CD14-positive monocyte (primary cell): ENCODE results near the gene LECT2. TPM values are rescaled to one million over a fixed set of nuclear protein-coding genes. Genes with fewer than 3 reads are reported as not detected.

ENCODE experiments used
- DNase-seq, 3 donors: peaks; one replicate each; pipeline ENCODE4 v3.0.0-alpha.2; 2011 to 2022
- H2AFZ ChIP-seq: 2 replicates; pipeline ENCODE4 v1.6.0; 2012; ENCODE audit warnings: mild to moderate bottlenecking, low read depth, low read length, inconsistent platforms; ENCODE audit not compliant: insufficient read depth, poor library complexity, severe bottlenecking
- H3K27ac ChIP-seq, 2 donors: 1 replicate in 1 of 2; 2 replicates in 1 of 2; pipeline ENCODE4 v1.5.1; 2012 to 2013; ENCODE audit warnings: low read length in 2 of 2, control low read depth in 1 of 2, inconsistent platforms in 1 of 2, low read depth in 1 of 2, mild to moderate bottlenecking in 1 of 2
- H3K27me3 ChIP-seq, 2 donors: one replicate each; pipeline versions ENCODE4 v1.6.0 to v1.6.1; 2011 to 2013; ENCODE audit warnings: low read length in 2 of 2; ENCODE audit not compliant: control insufficient read depth in 2 of 2, insufficient read depth in 2 of 2
- H3K36me3 ChIP-seq, 2 donors: replicated peaks in 1 of 2; 1 replicate in 1 of 2; 2 replicates in 1 of 2; pipeline versions ENCODE4 v1.5.1 to v1.6.1; 2012 to 2013; ENCODE audit warnings: low read length in 2 of 2, control low read depth in 1 of 2, inconsistent platforms in 1 of 2, mild to moderate bottlenecking in 1 of 2; ENCODE audit not compliant: insufficient read depth in 2 of 2, control insufficient read depth in 1 of 2
- H3K4me1 ChIP-seq, 2 donors: 1 replicate in 1 of 2; 2 replicates in 1 of 2; pipeline versions ENCODE4 v1.5.1 to v1.6.1; 2012 to 2013; ENCODE audit warnings: low read length in 2 of 2, control low read depth in 1 of 2, inconsistent platforms in 1 of 2, mild to moderate bottlenecking in 1 of 2, moderate library complexity in 1 of 2; ENCODE audit not compliant: insufficient read depth in 2 of 2, control insufficient read depth in 1 of 2
- H3K4me2 ChIP-seq: replicated peaks from 2 replicates; pipeline ENCODE3; 2012; ENCODE audit warnings: low read length, moderate library complexity, mild to moderate bottlenecking; ENCODE audit not compliant: poor library complexity, severe bottlenecking; ENCODE audit errors: extremely low read depth
- H3K4me3 ChIP-seq, 3 experiments: fragments of 200-600 bp in 1 of 3; sonication (generic) in 1 of 3; replicated peaks in 1 of 3; 1 replicate in 2 of 3; 2 replicates in 1 of 3; pipeline ENCODE4 v1.5.1; 2011 to 2013; ENCODE audit warnings: low read length in 3 of 3, mild to moderate bottlenecking in 3 of 3, control low read depth in 2 of 3, low read depth in 2 of 3, inconsistent platforms in 1 of 3, moderate library complexity in 1 of 3
- H3K79me2 ChIP-seq: 2 replicates; pipeline ENCODE4 v1.6.0; 2012; ENCODE audit warnings: mild to moderate bottlenecking, control low read depth, inconsistent platforms, low read length, moderate library complexity; ENCODE audit not compliant: insufficient read depth
- H3K9ac ChIP-seq: 2 replicates; pipeline ENCODE4 v1.6.0; 2017; ENCODE audit warnings: low read length, mild to moderate bottlenecking; ENCODE audit not compliant: insufficient read depth, poor library complexity, severe bottlenecking
- H3K9me3 ChIP-seq, 2 donors: replicated peaks in 1 of 2; 1 replicate in 1 of 2; 2 replicates in 1 of 2; pipeline versions ENCODE4 v1.5.1 to v1.6.1; 2012 to 2013; ENCODE audit warnings: low read length in 2 of 2, control low read depth in 1 of 2; ENCODE audit not compliant: control insufficient read depth in 1 of 2, insufficient read depth in 1 of 2
- H4K20me1 ChIP-seq: 2 replicates; pipeline ENCODE4 v1.6.0; 2012; ENCODE audit warnings: mild to moderate bottlenecking, low read length, control low read depth, moderate library complexity; ENCODE audit not compliant: insufficient read depth
- H3K27ac Mint-ChIP-seq, 7 donors: one replicate each; pipeline ENCODE4 v1.8.0; 2020; ENCODE audit warnings: mild to moderate bottlenecking in 7 of 7, mixed read lengths in 7 of 7, moderate library complexity in 6 of 7, inconsistent platforms in 2 of 7
- H3K27me3 Mint-ChIP-seq, 3 donors: one replicate each; pipeline ENCODE4 v1.8.0; 2021 to 2022; ENCODE audit warnings: low read depth in 3 of 3, mild to moderate bottlenecking in 3 of 3, mixed read lengths in 3 of 3, moderate library complexity in 3 of 3, inconsistent platforms in 1 of 3
- H3K36me3 Mint-ChIP-seq, 2 donors: one replicate each; pipeline ENCODE4 v1.8.0; 2020; ENCODE audit warnings: mixed read lengths in 2 of 2, inconsistent platforms in 1 of 2, mild to moderate bottlenecking in 1 of 2
- H3K4me1 Mint-ChIP-seq: one replicate; pipeline ENCODE4 v1.8.0; 2020; ENCODE audit warnings: mild to moderate bottlenecking, mixed read lengths
- H3K4me3 Mint-ChIP-seq, 2 donors: one replicate each; pipeline ENCODE4 v1.8.0; 2020; ENCODE audit warnings: mild to moderate bottlenecking in 2 of 2, mixed read lengths in 2 of 2, moderate library complexity in 1 of 2
- H3K9me3 Mint-ChIP-seq, 7 donors: one replicate each; pipeline ENCODE4 v1.8.0; 2020 to 2022; ENCODE audit warnings: mixed read lengths in 7 of 7, mild to moderate bottlenecking in 6 of 7, moderate library complexity in 6 of 7, inconsistent platforms in 2 of 7
- CTCF ChIP-seq: fragments of 200-600 bp; IDR thresholded peaks from one replicate; pipeline ENCODE4 v1.8.0; 2022; ENCODE audit warnings: antibody characterized with exemption, mild to moderate bottlenecking
- WGBS: methylation state at CpG from one replicate; pipeline ENCODE4 v1.1.5; 2013; ENCODE audit warnings: missing lambda C conversion rate; ENCODE audit not compliant: insufficient coverage; 5-methylcytosine and 5-hydroxymethylcytosine counted together
- intact Hi-C, 2 donors: fragments of 100-400 bp; cut with micrococcal nuclease; formaldehyde crosslinking; loops; one replicate each; pipeline versions ENCODE4 v1.15.0 to v1.15.1; 2023
- polyA plus RNA-seq, 3 donors: library from polyadenylated mRNA; depleted of rRNA in 1 of 3; unstranded in 2 of 3; stranded (reverse) in 1 of 3; fragments of 300-500 nt in 2 of 3; fragments of >200 nt in 1 of 3; fragmentation: Illumina TruSeq in 2 of 3; gene quantifications; 1 replicate in 2 of 3; 2 replicates in 1 of 3; pipeline ENCODE4 v1.2.3, GENCODE V29; 2012 to 2021

The LECT2 gene
- polyA plus RNA-seq, 3 donors, result not detected

- no peak for DNase-seq
- Histone ChIP-seq H3K4me1 (peaks cover 49 to 65% of the 10 kb centered on the region in 2 donors), H3K36me3 (no peaks in the 10 kb centered on the region), H2AFZ (no peak overlapping the region), H4K20me1 (no peaks in the 10 kb centered on the region), H3K79me2 (no peaks in the 10 kb centered on the region), H3K9me3 (no peaks in the 10 kb centered on the region), H3K27me3 (no peaks in the 10 kb centered on the region), H3K9ac (peak overlapping the region; percentile 9), H3K4me3 (peak overlapping the region in 1 of 3 experiments; percentile 66), H3K27ac (peak overlapping the region; percentile 87 to 88), H3K4me2 (peak overlapping the region; percentile 70)
- Mint-ChIP-seq H3K9me3 (no peaks in the 10 kb centered on the region), H3K27me3 (peaks cover 0 to 12% (median 4%) of the 10 kb centered on the region in 3 donors), H3K27ac (peak overlapping the region; percentile 93 to 97 (median 96)), H3K36me3 (no peaks in the 10 kb centered on the region), H3K4me3 (peak overlapping the region in 1 of 2 donors; percentile 25), H3K4me1 (peaks cover 61% of the 10 kb centered on the region)
- WGBS, result 82% methylated on average over 1 of the region's 2 CpGs
- intact Hi-C loops, result no loop called here
- no peak for TF ChIP-seq CTCF
Observed at GRCh38 chr5:136000147-136000546, 45.4 kb upstream of the LECT2 start.

GRCh38 chr5:135999406-136000139 lies 44.8 kb upstream of the LECT2 start:
- Histone ChIP-seq H2AFZ (no peak overlapping the region), H3K79me2 (no peaks in the 10 kb centered on the region), H3K9ac (no peak overlapping the region), H3K4me2 (peak overlapping the region; percentile 37), H3K4me3 (peak overlapping the region in 1 of 3 experiments; percentile 66), H3K36me3 (no peaks in the 10 kb centered on the region), H3K4me1 (peaks cover 49 to 65% of the 10 kb centered on the region in 2 donors), H3K9me3 (no peaks in the 10 kb centered on the region), H4K20me1 (no peaks in the 10 kb centered on the region), H3K27me3 (no peaks in the 10 kb centered on the region), H3K27ac (peak overlapping the region; percentile 73 to 88)
- Mint-ChIP-seq H3K4me3 (peak overlapping the region in 1 of 2 donors; percentile 60), H3K27ac (peak overlapping the region; percentile 93 to 97 (median 96)), H3K36me3 (peaks cover 0 to 3% of the 10 kb centered on the region in 2 donors), H3K4me1 (peaks cover 61% of the 10 kb centered on the region), H3K9me3 (no peaks in the 10 kb centered on the region), H3K27me3 (peaks cover 3 to 16% (median 6%) of the 10 kb centered on the region in 3 donors)
- no peak for TF ChIP-seq CTCF
- DNase-seq, result peak; percentile 90 to 93 (median 91)
- intact Hi-C loops, result loop anchor here in 1 of 2 donors (5.0 kb wide), 1 partner anchor 33 kb away; no protein-coding TSS in a partner anchor
- no CpG with 5 or more reads among the region's 8 CpGs for WGBS
